Suprapubic skin (tissue), 4 donors: ENCODE measurements around the gene FSCN2. TPM values are rescaled to one million over a fixed set of nuclear protein-coding genes. Genes with fewer than 3 reads are reported as not detected.

Experiments
- DNase-seq, 2 donors: peaks; one replicate each; pipeline ENCODE4 v3.0.0-alpha.2; 2019; ENCODE audit warnings: low spot score in 2 of 2
- H3K27ac ChIP-seq: fragments of 200-600 bp; sonication (generic); one replicate; pipeline ENCODE4 v1.5.1; 2019
- H3K27me3 ChIP-seq: fragments of 200-600 bp; sonication (generic); one replicate; pipeline ENCODE4 v1.5.1; 2019
- H3K36me3 ChIP-seq: fragments of 200-600 bp; sonication (generic); one replicate; pipeline ENCODE4 v1.5.1; 2019
- H3K4me1 ChIP-seq: fragments of 200-600 bp; sonication (generic); one replicate; pipeline ENCODE4 v1.5.1; 2019
- H3K4me3 ChIP-seq: fragments of 200-600 bp; sonication (generic); one replicate; pipeline ENCODE4 v1.5.1; 2019; ENCODE audit warnings: mild to moderate bottlenecking
- H3K9me3 ChIP-seq: fragments of 200-600 bp; sonication (generic); one replicate; pipeline ENCODE4 v1.5.1; 2019
- CTCF ChIP-seq, 2 donors: fragments of 200-600 bp in 1 of 2; fragments of 450-650 bp in 1 of 2; sonication (generic) in 1 of 2; IDR thresholded peaks; one replicate each; pipeline ENCODE4 v1.5.1; 2016 to 2019; ENCODE audit warnings: antibody characterized with exemption in 2 of 2, mild to moderate bottlenecking in 1 of 2, moderate library complexity in 1 of 2
- EP300 ChIP-seq: sonication (generic); formaldehyde crosslinking; IDR thresholded peaks from one replicate; pipeline ENCODE4 v1.6.1; 2017; ENCODE audit warnings: antibody characterized with exemption
- POLR2A ChIP-seq, 2 donors: fragments of 450-650 bp; IDR thresholded peaks; one replicate each; pipeline ENCODE4 v1.6.1; 2017; ENCODE audit warnings: antibody characterized with exemption in 2 of 2, mild to moderate bottlenecking in 2 of 2, moderate library complexity in 2 of 2
- POLR2AphosphoS5 ChIP-seq, 3 donors: sonication (generic); formaldehyde crosslinking; IDR thresholded peaks; one replicate each; pipeline ENCODE4 v1.6.1; 2017; ENCODE audit warnings: antibody characterized with exemption in 3 of 3
- WGBS: methylation state at CpG from one replicate; pipeline ENCODE4 v1.1.5; 2018; 5-methylcytosine and 5-hydroxymethylcytosine counted together
- total RNA-seq, 4 donors: library from RNA; depleted of rRNA; stranded (reverse); fragments of >200 nt; gene quantifications; one replicate each; pipeline ENCODE4 v1.1.0, GENCODE V29; 2016

FSCN2 gene
- total RNA-seq, 4 donors from 2014 or later = 0.52 to 4.7 (median 3.3) TPM

GRCh38 chr17:81524039-81524864, 3.9 kb upstream of the FSCN2 start:
- 77% methylated on average over 6 of the region's 18 CpGs for WGBS
- no peak overlapping the region for H3K27ac ChIP-seq
- no peak overlapping the region for H3K4me3 ChIP-seq
- no peaks in the 10 kb centered on the region for H3K36me3 ChIP-seq
- H3K27me3 ChIP-seq = peaks cover 32% of the 10 kb centered on the region
- peaks cover 26% of the 10 kb centered on the region for H3K4me1 ChIP-seq
- DNase-seq = no peak
- TF ChIP-seq POLR2AphosphoS5 (IDR thresholded peaks at IDR 0.05) = no peak
- no peak for TF ChIP-seq POLR2A (IDR thresholded peaks at IDR 0.05)
- no peak for TF ChIP-seq EP300
- TF ChIP-seq CTCF (IDR thresholded peaks at IDR 0.05) = no peak
- no peaks in the 10 kb centered on the region for H3K9me3 ChIP-seq

GRCh38 chr17:81524865-81525159, 3.4 kb upstream of the FSCN2 start:
- TF ChIP-seq EP300 = no peak
- TF ChIP-seq POLR2AphosphoS5 (IDR thresholded peaks at IDR 0.05) = no peak
- no peak for TF ChIP-seq POLR2A (IDR thresholded peaks at IDR 0.05)
- no peak for TF ChIP-seq CTCF (IDR thresholded peaks at IDR 0.05)
- no peaks in the 10 kb centered on the region for H3K36me3 ChIP-seq
- H3K4me1 ChIP-seq = peaks cover 21% of the 10 kb centered on the region
- 83% methylated on average over 8 of the region's 8 CpGs for WGBS
- H3K4me3 ChIP-seq = no peak overlapping the region
- H3K27ac ChIP-seq = no peak overlapping the region
- no peak for DNase-seq
- no peaks in the 10 kb centered on the region for H3K9me3 ChIP-seq
- H3K27me3 ChIP-seq = peaks cover 36% of the 10 kb centered on the region

GRCh38 chr17:81526662-81527571, 1.3 kb upstream of the FSCN2 start:
- Histone ChIP-seq H3K27ac (no peak overlapping the region), H3K4me1 (peaks cover 17% of the 10 kb centered on the region), H3K36me3 (no peaks in the 10 kb centered on the region), H3K27me3 (peaks cover 36% of the 10 kb centered on the region), H3K4me3 (no peak overlapping the region), H3K9me3 (no peaks in the 10 kb centered on the region)
- WGBS = 86% methylated on average over 15 of the region's 21 CpGs
- TF ChIP-seq POLR2A (IDR thresholded peaks at IDR 0.05) (no peak), CTCF (IDR thresholded peaks at IDR 0.05) (no peak), EP300 (no peak), POLR2AphosphoS5 (IDR thresholded peaks at IDR 0.05) (no peak)
- DNase-seq = no peak

DNA sequence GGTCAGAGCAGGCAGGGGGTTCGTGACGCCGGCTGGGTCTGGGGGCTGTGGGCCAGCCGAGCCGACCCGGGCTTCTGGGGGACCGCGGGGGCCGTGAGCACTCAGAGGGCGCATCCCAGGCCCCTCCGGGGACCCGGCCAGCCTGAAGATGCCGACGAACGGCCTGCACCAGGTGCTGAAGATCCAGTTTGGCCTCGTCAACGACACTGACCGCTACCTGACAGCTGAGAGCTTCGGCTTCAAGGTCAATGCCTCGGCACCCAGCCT, 140 bp downstream of the FSCN2 start:
- Histone ChIP-seq H3K27me3 (peaks cover 34% of the 10 kb centered on the region), H3K4me3 (no peak overlapping the region), H3K4me1 (peaks cover 15% of the 10 kb centered on the region), H3K27ac (no peak overlapping the region), H3K36me3 (no peaks in the 10 kb centered on the region), H3K9me3 (no peaks in the 10 kb centered on the region)
- no peak for DNase-seq
- no CpG with 5 or more reads among the region's 20 CpGs for WGBS
- TF ChIP-seq POLR2AphosphoS5 (IDR thresholded peaks at IDR 0.05) (no peak), EP300 (no peak), CTCF (IDR thresholded peaks at IDR 0.05) (no peak), POLR2A (IDR thresholded peaks at IDR 0.05) (no peak)
